Hematopoietic multipotent progenitor cell treated with erythropoietin and hydrocortisone succinate and interleukin-3 and kit ligand, for 17 days (in vitro differentiated cells): Measurements from ENCODE around the gene PLXNA2.

ENCODE experiments used
- DNase-seq: peaks from one replicate; pipeline ENCODE4 v3.0.0-alpha.2; 2015; ENCODE audit warnings: low spot score

Gene PLXNA2

GRCh38 chr1:208264469-208265121 lies 20.4 kb upstream of the PLXNA2 start:
- DNase-seq: no peak

- no peak for DNase-seq
These were observed 17.7 kb upstream of the PLXNA2 start for GRCh38 chr1:208261874-208262273.

- DNase-seq: no peak
These were observed 14.1 kb upstream of the PLXNA2 start for GRCh38 chr1:208258277-208258676.

GRCh38 chr1:208257351-208257750 lies 13.2 kb upstream of the PLXNA2 start:
- DNase-seq: no peak

- no peak for DNase-seq
These were observed 12.4 kb upstream of the PLXNA2 start for GRCh38 chr1:208256556-208256955.

- no peak for DNase-seq
These were observed 11.9 kb upstream of the PLXNA2 start for GRCh38 chr1:208256091-208256490.

- no peak for DNase-seq
These were observed 10.7 kb upstream of the PLXNA2 start for GRCh38 chr1:208254862-208255261.

GRCh38 chr1:208254376-208254775 lies 10.2 kb upstream of the PLXNA2 start:
- no peak for DNase-seq

GRCh38 chr1:208252836-208253576 lies 8.8 kb upstream of the PLXNA2 start:
- no peak for DNase-seq

- no peak for DNase-seq
These were observed 8.0 kb upstream of the PLXNA2 start for GRCh38 chr1:208251911-208252835.

GRCh38 chr1:208251015-208251414 lies 6.8 kb upstream of the PLXNA2 start:
- no peak for DNase-seq

GRCh38 chr1:208250613-208251012 lies 6.4 kb upstream of the PLXNA2 start:
- DNase-seq: no peak

GRCh38 chr1:208248991-208249696 lies 5.0 kb upstream of the PLXNA2 start:
- no peak for DNase-seq

GRCh38 chr1:208248307-208248801 lies 4.2 kb upstream of the PLXNA2 start:
- no peak for DNase-seq

- no peak for DNase-seq
These were observed 3.5 kb upstream of the PLXNA2 start for GRCh38 chr1:208247696-208248095.

GRCh38 chr1:208245185-208245705 lies 1.1 kb upstream of the PLXNA2 start:
- DNase-seq: peak; percentile 84

- no peak for DNase-seq
These were observed 637 bp downstream of the PLXNA2 start for GRCh38 chr1:208243527-208243966.

- no peak for DNase-seq
These were observed 1.1 kb downstream of the PLXNA2 start for GRCh38 chr1:208242941-208243526.

- no peak for DNase-seq
These were observed 2.0 kb downstream of the PLXNA2 start for GRCh38 chr1:208242146-208242545.

GRCh38 chr1:208241512-208241911 lies 2.7 kb downstream of the PLXNA2 start:
- DNase-seq: no peak
